OCI-LY7 (cell line): ENCODE data around the gene ZCCHC3. TPM values are rescaled to one million over a fixed set of nuclear protein-coding genes. Genes with fewer than 3 reads are reported as not detected.

Experiments
- BruUV-seq: library from RNA; stranded (reverse); fragments of 400-500 nt; replicated peaks from 2 replicates; lab custom pipeline; 2021; lab: Mats Ljungman, UMichigan
- CTCF ChIA-PET: fragments of 300-600 bp; sonication (Branson Sonifier 250); formaldehyde crosslinking; loops from one replicate; lab custom pipeline; 2022; ENCODE audit warnings: antibody characterized with exemption; ENCODE audit not compliant: unreplicated experiment; lab: Charles Lee
- POLR2A ChIA-PET: fragments of 300-600 bp; sonication (Branson Sonifier 250); formaldehyde crosslinking; loops from one replicate; lab custom pipeline; 2022; ENCODE audit warnings: antibody characterized with exemption; lab: Charles Lee
- DNase-seq: peaks from one replicate; pipeline ENCODE4 v3.0.0-alpha.2; 2015; ENCODE audit warnings: low spot score
- H2AFZ ChIP-seq: fragments of 200-600 bp; sonication (generic), shearing (Covaris generic); 2 replicates; pipeline ENCODE4 v1.6.1; 2014; ENCODE audit warnings: mild to moderate bottlenecking, antibody characterized with exemption, low read length, moderate library complexity
- H3K27ac ChIP-seq: fragments of 200-600 bp; sonication (generic); 2 replicates; pipeline ENCODE4 v1.5.1; 2014; ENCODE audit warnings: mixed run types, low read depth, mild to moderate bottlenecking, moderate library complexity, low read length, inconsistent platforms; ENCODE audit not compliant: poor library complexity, severe bottlenecking
- H3K36me3 ChIP-seq: fragments of 200-600 bp; sonication (generic); 2 replicates; pipeline ENCODE4 v1.6.1; 2014; ENCODE audit warnings: mild to moderate bottlenecking, antibody characterized with exemption, low read length, moderate library complexity, mixed read lengths; ENCODE audit not compliant: insufficient read depth
- H3K4me1 ChIP-seq: fragments of 200-600 bp; sonication (generic); 2 replicates; pipeline ENCODE4 v1.5.1; 2014; ENCODE audit warnings: mild to moderate bottlenecking, low read length; ENCODE audit not compliant: insufficient read depth, poor library complexity, severe bottlenecking
- H3K4me2 ChIP-seq: fragments of 200-600 bp; sonication (generic); 2 replicates; pipeline ENCODE4 v1.6.1; 2014; ENCODE audit warnings: mild to moderate bottlenecking, low read length
- H3K4me3 ChIP-seq: fragments of 200-600 bp; sonication (generic); 2 replicates; pipeline ENCODE4 v1.5.1; 2014; ENCODE audit warnings: mild to moderate bottlenecking, low read depth, low read length; ENCODE audit not compliant: poor library complexity, severe bottlenecking
- H3K79me2 ChIP-seq: fragments of 200-600 bp; sonication (generic); 2 replicates; pipeline ENCODE4 v1.6.1; 2016; ENCODE audit warnings: low read depth, mild to moderate bottlenecking, low read length, moderate library complexity, mixed read lengths; ENCODE audit not compliant: insufficient read depth
- H3K9me2 ChIP-seq: fragments of 200-600 bp; sonication (generic); 2 replicates; pipeline ENCODE4 v1.6.1; 2016; ENCODE audit warnings: mild to moderate bottlenecking, low read length, mixed read lengths; ENCODE audit not compliant: insufficient read depth
- H3K9me3 ChIP-seq: fragments of 200-600 bp; sonication (generic); 2 replicates; pipeline ENCODE4 v1.6.1; 2014; ENCODE audit warnings: mild to moderate bottlenecking, mixed run types, low read length, mixed read lengths
- H4K20me1 ChIP-seq: fragments of 200-600 bp; sonication (generic); 2 replicates; pipeline ENCODE4 v1.6.1; 2014; ENCODE audit warnings: mild to moderate bottlenecking, antibody characterized with exemption, low read length, moderate library complexity, mixed read lengths; ENCODE audit not compliant: insufficient read depth
- CTCF ChIP-seq: fragments of 200-600 bp; sonication (generic); conservative IDR thresholded peaks from 2 replicates; pipeline ENCODE4 v1.5.1; 2014; ENCODE audit warnings: mild to moderate bottlenecking, antibody characterized with exemption, low read length, moderate library complexity, mixed read lengths
- EZH2phosphoT487 ChIP-seq: fragments of 200-600 bp; sonication (generic); IDR thresholded peaks from 2 replicates; pipeline ENCODE4 v1.6.1; 2018; ENCODE audit warnings: low read depth, borderline replicate concordance, mild to moderate bottlenecking, mixed run types, antibody characterized with exemption, low read length, moderate library complexity, mixed read lengths
- intact Hi-C: fragments of 100-400 bp; cut with micrococcal nuclease; formaldehyde crosslinking; loops from one replicate; pipeline ENCODE4 v1.10.0; 2022; ENCODE audit not compliant: unreplicated experiment
- total RNA-seq, 2 experiments: library from RNA; depleted of rRNA in 1 of 2; stranded (reverse); fragments of >200 nt in 1 of 2; shearing (Covaris generic) in 1 of 2; gene quantifications; 2 replicates each; pipeline ENCODE4 v1.2.3, GENCODE V29; 2014 to 2022

The ZCCHC3 gene
- total RNA-seq, 2 experiments from 2014 or later: 35.6 to 45.3 TPM

- H3K9me2 ChIP-seq: no peaks in the 10 kb centered on the region
- TF ChIP-seq EZH2phosphoT487 (no peak), CTCF (no peak)
- H3K4me3 ChIP-seq: no peak overlapping the region
- DNase-seq: no peak
- H3K36me3 ChIP-seq: peaks cover 11% of the 10 kb centered on the region; the same call in 1 of the 2 replicates
- no peak overlapping the region for H3K27ac ChIP-seq
- no peak overlapping the region for H2AFZ ChIP-seq
- POLR2A ChIA-PET: no interaction called here
- no peaks in the 10 kb centered on the region for H4K20me1 ChIP-seq
- BruUV-seq: no TSS peak
- no peak overlapping the region for H3K4me2 ChIP-seq
- intact Hi-C loops: no loop called here
- H3K9me3 ChIP-seq: no peaks in the 10 kb centered on the region
- no peaks in the 10 kb centered on the region for H3K4me1 ChIP-seq
- H3K79me2 ChIP-seq: no peaks in the 10 kb centered on the region
- CTCF ChIA-PET: no interaction called here
Observed at GRCh38 chr20:272718-273117, 24.7 kb upstream of the ZCCHC3 start.

- TF ChIP-seq CTCF (no peak), EZH2phosphoT487 (no peak)
- Histone ChIP-seq H3K9me3 (no peaks in the 10 kb centered on the region), H3K4me2 (no peak overlapping the region), H3K4me3 (no peak overlapping the region), H3K9me2 (no peaks in the 10 kb centered on the region), H3K4me1 (no peaks in the 10 kb centered on the region), H4K20me1 (no peaks in the 10 kb centered on the region), H3K27ac (no peak overlapping the region), H2AFZ (no peak overlapping the region), H3K36me3 (peaks cover 11% of the 10 kb centered on the region; the same call in 1 of the 2 replicates), H3K79me2 (no peaks in the 10 kb centered on the region)
- intact Hi-C loops: no loop called here
- BruUV-seq: no TSS peak
- POLR2A ChIA-PET: no interaction called here
- CTCF ChIA-PET: no interaction called here
- DNase-seq: no peak
Observed at GRCh38 chr20:273884-274283, 23.5 kb upstream of the ZCCHC3 start.

GRCh38 chr20:275791-276190, 21.6 kb upstream of the ZCCHC3 start:
- ChIA-PET CTCF (no interaction called here), POLR2A (no interaction called here)
- BruUV-seq: no TSS peak
- Histone ChIP-seq H3K27ac (no peak overlapping the region), H3K9me3 (no peaks in the 10 kb centered on the region), H3K4me2 (no peak overlapping the region), H3K9me2 (no peaks in the 10 kb centered on the region), H3K36me3 (peaks cover 11% of the 10 kb centered on the region; the same call in 1 of the 2 replicates), H4K20me1 (no peaks in the 10 kb centered on the region), H2AFZ (no peak overlapping the region), H3K4me3 (no peak overlapping the region), H3K4me1 (no peaks in the 10 kb centered on the region), H3K79me2 (no peaks in the 10 kb centered on the region)
- DNase-seq: no peak
- no peak for TF ChIP-seq CTCF
- no peak for TF ChIP-seq EZH2phosphoT487
- intact Hi-C loops: no loop called here
